Chondrocyte (in vitro differentiated cells): ENCODE results near the gene GRK5. TPM values are rescaled to one million over a fixed set of nuclear protein-coding genes. Genes with fewer than 3 reads are reported as not detected.

Experiments
- DNase-seq: peaks from one replicate; pipeline ENCODE4 v3.0.0; 2021; ENCODE audit warnings: mixed read lengths, low spot score
- H3K27ac Mint-ChIP-seq: one replicate; pipeline ENCODE4 v1.8.0; 2021; ENCODE audit warnings: mild to moderate bottlenecking, moderate library complexity, mixed read lengths; ENCODE audit not compliant: unreplicated experiment
- H3K27me3 Mint-ChIP-seq: 2 replicates; pipeline ENCODE4 v1.8.0; 2021; ENCODE audit warnings: low read depth, mixed read lengths
- H3K36me3 Mint-ChIP-seq: 2 replicates; pipeline ENCODE4 v1.8.0; 2021; ENCODE audit warnings: low read depth, mixed read lengths
- H3K4me1 Mint-ChIP-seq: 2 replicates; pipeline ENCODE4 v1.8.0; 2021; ENCODE audit warnings: low read depth, mild to moderate bottlenecking, mixed read lengths
- H3K4me3 Mint-ChIP-seq: one replicate; pipeline ENCODE4 v1.8.0; 2021; ENCODE audit warnings: mild to moderate bottlenecking, moderate library complexity, mixed read lengths; ENCODE audit not compliant: unreplicated experiment
- H3K9me3 Mint-ChIP-seq: 2 replicates; pipeline ENCODE4 v1.8.0; 2021; ENCODE audit warnings: low read depth, mixed read lengths
- CTCF ChIP-seq: fragments of 200-600 bp; sonication (generic); IDR thresholded peaks from 2 replicates; pipeline ENCODE4 v1.5.0; 2021; ENCODE audit warnings: antibody characterized with exemption, mild to moderate bottlenecking, moderate library complexity
- total RNA-seq: library from RNA; stranded (reverse); gene quantifications from 3 replicates; pipeline ENCODE4 v1.2.1, GENCODE V29; 2021

Gene GRK5
- total RNA-seq, 1 donor from 2014 or later, result 16.4 TPM

GRCh38 chr10:119413093-119413453 lies 205.7 kb downstream of the GRK5 start:
- no peak for DNase-seq
- no peak for TF ChIP-seq CTCF
- peaks cover 1% of the 10 kb centered on the region for H3K36me3 Mint-ChIP-seq
- H3K4me3 Mint-ChIP-seq, result no peak overlapping the region
- no peak overlapping the region for H3K27ac Mint-ChIP-seq
- H3K9me3 Mint-ChIP-seq, result no peaks in the 10 kb centered on the region
- H3K27me3 Mint-ChIP-seq, result no peaks in the 10 kb centered on the region
- H3K4me1 Mint-ChIP-seq, result peaks cover 28% of the 10 kb centered on the region

- Mint-ChIP-seq H3K4me1 (peaks cover 28% of the 10 kb centered on the region), H3K4me3 (no peak overlapping the region), H3K27me3 (no peaks in the 10 kb centered on the region)
Measured at GRCh38 chr10:119413471-119414080, 206.2 kb downstream of the GRK5 start.

GRCh38 chr10:119414081-119414611 lies 206.8 kb downstream of the GRK5 start:
- peaks cover 28% of the 10 kb centered on the region for H3K4me1 Mint-ChIP-seq
- peaks cover 1% of the 10 kb centered on the region for H3K36me3 Mint-ChIP-seq
- H3K4me3 Mint-ChIP-seq, result no peak overlapping the region
- DNase-seq, result no peak
- H3K9me3 Mint-ChIP-seq, result no peaks in the 10 kb centered on the region
- no peak for TF ChIP-seq CTCF
- H3K27ac Mint-ChIP-seq, result no peak overlapping the region
- H3K27me3 Mint-ChIP-seq, result no peaks in the 10 kb centered on the region

More at GRCh38 chr10:119413471-119414080, 206.2 kb downstream of the GRK5 start:
- no peaks in the 10 kb centered on the region for H3K9me3 Mint-ChIP-seq
- DNase-seq, result no peak
- no peak overlapping the region for H3K27ac Mint-ChIP-seq
- TF ChIP-seq CTCF, result no peak
- peaks cover 1% of the 10 kb centered on the region for H3K36me3 Mint-ChIP-seq

GRCh38 chr10:119415121-119415520 lies 207.8 kb downstream of the GRK5 start:
- DNase-seq, result no peak
- H3K4me3 Mint-ChIP-seq, result no peak overlapping the region
- H3K27me3 Mint-ChIP-seq, result no peaks in the 10 kb centered on the region
- H3K27ac Mint-ChIP-seq, result no peak overlapping the region
- peaks cover 28% of the 10 kb centered on the region for H3K4me1 Mint-ChIP-seq
- no peak for TF ChIP-seq CTCF
- H3K36me3 Mint-ChIP-seq, result peaks cover 1% of the 10 kb centered on the region
- no peaks in the 10 kb centered on the region for H3K9me3 Mint-ChIP-seq

- no peak overlapping the region for H3K4me3 Mint-ChIP-seq
- no peak for TF ChIP-seq CTCF
- H3K27ac Mint-ChIP-seq, result no peak overlapping the region
- peaks cover 1% of the 10 kb centered on the region for H3K36me3 Mint-ChIP-seq
- DNase-seq, result no peak
- no peaks in the 10 kb centered on the region for H3K27me3 Mint-ChIP-seq
- H3K4me1 Mint-ChIP-seq, result peaks cover 29% of the 10 kb centered on the region
- H3K9me3 Mint-ChIP-seq, result no peaks in the 10 kb centered on the region
Measured at GRCh38 chr10:119415536-119416503, 208.4 kb downstream of the GRK5 start.
